HG03439 (cell line): ENCODE measurements around the gene SPOP.
"Not testable (repeated sequence)": the region's sequence is repeated elsewhere in the genome, so short reads cannot be mapped to it uniquely, and the experiment has no call there.

ENCODE experiments used
- ATAC-seq: cut with Tn5 transposase; IDR thresholded peaks from one replicate; pipeline ENCODE4 v1.9.1; 2021; ENCODE audit warnings: mild to moderate bottlenecking, moderate library complexity; ENCODE audit not compliant: unreplicated experiment

The SPOP gene

DNA sequence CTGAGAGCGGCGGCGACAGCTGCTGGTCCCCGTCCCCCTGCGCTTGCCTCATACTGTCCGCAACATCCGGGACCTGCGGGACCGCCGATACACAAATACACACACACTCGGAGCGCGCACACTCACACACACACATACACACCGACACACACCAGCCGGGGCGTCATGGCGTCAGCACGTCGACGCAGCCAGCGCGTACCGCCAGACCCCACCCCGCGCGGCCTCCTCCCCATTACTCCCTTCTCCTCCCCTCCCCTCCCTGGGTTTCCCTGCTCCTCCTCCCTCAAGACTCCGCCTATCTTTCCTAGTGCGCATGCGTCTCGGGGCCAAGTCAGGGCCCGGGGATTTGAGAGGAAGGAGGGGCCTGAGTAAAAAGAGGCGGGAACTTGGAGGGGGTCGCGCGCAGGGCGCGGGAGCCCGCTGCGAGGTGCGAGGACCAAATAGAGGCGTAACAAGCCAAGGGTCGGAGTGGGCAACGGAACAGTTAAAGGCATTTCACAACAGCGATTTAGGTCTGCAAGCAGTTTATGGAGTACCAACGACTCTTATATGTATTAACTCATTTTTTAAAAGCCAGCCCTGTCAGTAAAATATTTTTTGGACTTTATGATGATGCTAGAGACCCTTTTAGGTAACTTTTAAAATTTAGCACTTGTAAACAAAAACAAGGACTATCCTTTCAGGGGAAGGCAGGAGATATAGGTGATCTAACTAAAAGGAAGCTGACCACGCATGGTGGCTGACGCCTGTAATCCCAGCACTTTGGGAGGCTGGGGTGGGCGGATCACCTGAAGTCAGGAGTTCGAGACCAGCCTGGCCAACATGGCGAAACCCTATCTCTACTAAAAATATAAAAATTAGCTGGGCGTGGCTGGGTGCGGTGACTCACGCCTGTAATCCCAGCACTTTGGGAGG lies at the start of gene SPOP:
Gene SPOP (minus strand): TSS at position 165 of the 915 bp plus-strand sequence. CDS start 55,287 bp downstream, outside the sequence.
- ATAC-seq: peak; percentile 84

DNA sequence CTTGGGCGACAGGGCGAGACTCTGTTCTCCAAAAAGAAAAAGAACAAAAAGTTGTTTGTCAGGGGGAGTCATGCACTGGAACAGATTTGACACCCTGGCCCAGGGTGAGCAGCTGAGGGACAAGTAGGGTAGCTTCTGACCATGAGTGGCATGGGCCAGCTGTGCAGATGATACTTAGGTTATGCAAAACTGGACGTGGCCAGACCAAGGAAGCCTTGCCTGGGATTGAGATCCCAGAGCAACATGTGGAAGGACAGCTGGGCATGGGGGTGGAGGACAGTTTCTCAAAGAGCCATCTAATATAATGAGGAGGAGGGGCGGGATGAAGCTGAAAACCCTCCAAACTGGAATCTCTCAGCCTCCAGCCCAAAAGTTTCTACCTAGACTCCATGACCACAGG lies 49.5 kb upstream of the SPOP start:
- no peak for ATAC-seq

DNA sequence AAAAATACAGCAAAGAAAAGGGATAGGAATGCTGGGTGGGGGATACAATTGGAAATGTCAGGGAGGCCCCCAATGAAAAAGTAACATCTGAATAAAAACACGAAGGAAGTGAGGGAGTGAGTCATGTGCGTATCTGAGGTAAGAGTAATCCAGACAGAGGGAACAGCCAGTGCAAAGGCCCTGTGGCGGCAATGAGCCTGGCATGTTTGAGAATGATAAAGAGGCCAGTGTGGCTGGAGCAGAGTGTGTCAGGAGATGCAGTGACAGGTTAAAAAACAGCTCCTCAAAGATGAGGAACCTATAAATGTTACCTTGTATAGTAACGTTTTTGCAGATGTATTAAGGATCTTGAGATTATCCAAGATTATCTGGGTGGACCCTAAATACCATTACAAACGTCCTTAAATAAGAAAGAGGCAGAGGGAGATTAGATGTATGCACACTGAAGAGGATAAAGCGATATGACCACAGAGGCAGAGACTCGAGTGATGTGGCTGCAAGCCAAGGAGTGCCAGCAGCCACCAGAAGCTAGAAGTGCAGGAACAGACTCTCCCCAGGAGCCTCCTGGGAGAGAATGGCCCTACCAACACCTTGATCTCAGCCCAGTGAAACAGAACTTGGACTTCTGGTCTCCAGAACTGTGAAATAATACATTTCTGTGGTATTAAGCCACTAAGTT lies 47.7 kb upstream of the SPOP start:
- no peak for ATAC-seq

DNA sequence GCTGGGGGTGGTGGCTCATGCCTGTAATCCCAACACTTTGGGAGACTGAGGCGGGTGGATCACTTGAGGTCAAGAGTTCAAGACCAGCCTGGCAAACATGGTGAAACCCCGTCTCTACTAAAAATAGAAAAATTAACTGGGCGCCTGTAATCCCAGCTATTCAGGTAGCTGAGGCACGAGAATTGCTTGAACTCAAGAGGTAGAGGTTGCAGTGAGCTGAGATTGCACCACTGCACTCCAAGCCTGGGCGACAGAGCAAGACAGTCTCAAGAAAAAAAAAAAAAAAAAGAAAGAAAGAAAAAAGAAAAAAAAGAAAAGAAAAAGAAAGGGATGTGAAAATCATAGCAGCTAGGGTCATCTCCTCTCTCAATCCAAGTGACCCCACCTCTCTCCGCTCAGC lies 46.7 kb upstream of the SPOP start:
- not testable (repeated sequence) for ATAC-seq

DNA sequence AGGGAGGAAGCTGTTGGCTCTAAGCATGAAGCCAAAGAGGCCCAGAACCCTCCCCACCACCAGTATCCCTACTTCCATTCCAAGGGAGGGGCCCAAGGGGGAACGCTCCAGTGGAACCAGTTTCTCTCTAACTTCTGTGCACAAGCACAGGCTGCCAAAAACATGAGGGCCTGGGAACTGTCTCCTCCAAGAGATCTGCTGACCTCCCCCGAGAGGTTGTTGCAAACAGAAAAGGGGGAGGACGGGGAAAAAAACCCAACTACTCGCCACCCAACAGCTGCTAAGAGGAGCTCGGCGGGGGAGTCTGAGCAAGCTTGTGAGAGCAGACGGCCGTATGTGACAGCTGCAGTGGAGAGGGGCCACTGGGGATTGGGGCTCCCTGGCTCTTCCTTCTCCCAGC lies 45.5 kb upstream of the SPOP start:
- ATAC-seq: no peak

DNA sequence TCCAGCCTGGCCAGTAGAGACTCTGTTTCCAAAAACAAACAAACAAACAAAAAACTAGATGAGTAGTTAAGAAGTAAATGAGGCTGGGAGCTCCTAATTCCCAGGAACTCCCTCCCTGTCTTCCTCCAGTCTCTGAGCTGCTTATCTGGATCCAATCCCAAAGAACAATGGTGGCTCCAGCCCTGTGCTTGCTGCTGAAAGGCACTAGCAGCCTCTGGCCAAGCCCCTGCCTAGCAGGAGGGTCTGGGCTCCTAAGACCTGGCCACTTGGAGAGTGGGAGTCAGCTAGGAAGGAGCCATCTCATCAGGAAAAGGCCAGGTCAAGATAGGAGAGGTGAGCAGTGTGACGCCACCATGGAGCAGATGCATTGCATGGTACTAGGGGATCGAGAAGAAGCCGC lies 44.2 kb upstream of the SPOP start:
- no peak for ATAC-seq

DNA sequence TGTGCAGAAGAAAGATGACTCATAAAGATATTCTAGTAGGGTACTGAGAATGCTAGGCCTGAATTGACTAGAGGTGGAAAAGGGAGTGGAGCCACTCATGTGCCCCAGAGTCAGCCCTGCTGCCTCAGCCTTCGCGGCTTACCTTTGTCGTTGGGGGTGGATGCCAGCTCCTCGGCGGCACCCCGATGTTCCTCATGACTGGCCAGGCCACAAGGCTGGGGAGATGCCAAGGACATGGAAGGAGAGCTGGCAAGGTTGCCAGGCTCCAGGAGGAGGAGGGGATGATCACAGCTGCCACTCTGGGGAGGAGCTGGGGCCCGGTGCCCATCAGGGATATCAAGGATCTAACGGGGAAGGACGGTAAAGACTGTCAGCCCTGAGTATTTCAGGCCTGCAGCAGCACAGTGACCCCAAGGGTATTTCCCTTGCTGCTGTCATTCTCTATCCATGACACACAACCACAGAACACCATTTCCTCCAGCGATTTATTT lies 39.5 kb upstream of the SPOP start:
- ATAC-seq: no peak

DNA sequence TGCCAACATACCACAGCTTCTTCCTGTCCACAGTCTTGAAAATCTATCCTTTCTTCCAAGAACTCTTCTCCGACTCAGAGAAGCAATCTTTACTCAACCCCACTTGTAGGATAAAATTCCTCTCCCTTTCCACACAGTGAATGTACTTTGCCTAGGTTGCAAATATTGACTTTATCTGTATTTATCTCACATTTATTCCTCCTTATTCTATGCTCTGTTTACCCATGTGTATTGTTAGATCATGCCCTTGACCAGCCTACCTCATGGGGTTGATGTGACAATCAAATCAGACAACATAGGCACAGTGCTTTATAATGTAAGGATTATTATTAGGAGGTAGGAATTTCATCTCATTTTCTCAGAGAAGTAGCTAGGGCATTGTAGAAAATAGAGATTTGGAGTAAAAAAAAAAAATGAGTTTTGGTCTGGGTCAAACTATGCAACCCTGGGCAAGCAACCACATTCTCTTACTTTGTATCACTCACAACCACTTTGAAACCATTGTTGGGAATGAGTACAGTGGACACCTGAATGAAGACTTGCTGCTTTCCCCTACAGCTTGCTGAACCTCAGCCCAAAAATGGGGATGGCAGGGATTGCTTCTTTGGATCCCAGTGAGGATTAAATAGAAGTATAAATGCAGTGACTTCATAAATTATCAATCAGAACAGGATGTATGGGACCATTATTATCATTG lies 38.9 kb upstream of the SPOP start:
- no peak for ATAC-seq

DNA sequence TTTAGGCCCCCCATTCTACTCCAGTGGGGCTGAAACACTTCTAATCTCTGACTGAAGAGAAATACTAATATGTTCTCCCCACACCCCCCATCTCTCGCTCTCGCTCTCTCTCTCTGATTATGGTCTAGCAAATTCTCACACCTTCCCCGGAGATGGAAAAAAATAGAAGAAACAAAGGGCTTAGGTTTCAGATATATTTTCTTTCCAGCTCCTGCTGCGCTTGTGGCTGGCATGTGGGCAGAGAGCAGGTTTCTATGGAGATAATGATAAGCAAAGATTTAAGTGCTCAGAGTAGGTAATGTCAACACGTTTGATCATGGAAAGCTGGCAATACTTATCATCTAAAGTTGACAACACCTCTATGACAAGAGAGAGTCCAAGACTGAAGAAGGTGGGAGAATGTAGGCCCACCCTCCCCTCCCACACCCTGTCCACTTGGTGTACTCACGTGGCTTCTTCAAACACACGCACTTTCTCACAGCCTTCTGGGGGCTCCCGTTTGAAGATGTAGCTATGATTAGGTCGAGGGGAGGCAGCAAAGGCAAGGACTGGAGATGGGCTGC lies 37.9 kb upstream of the SPOP start:
- no peak for ATAC-seq

DNA sequence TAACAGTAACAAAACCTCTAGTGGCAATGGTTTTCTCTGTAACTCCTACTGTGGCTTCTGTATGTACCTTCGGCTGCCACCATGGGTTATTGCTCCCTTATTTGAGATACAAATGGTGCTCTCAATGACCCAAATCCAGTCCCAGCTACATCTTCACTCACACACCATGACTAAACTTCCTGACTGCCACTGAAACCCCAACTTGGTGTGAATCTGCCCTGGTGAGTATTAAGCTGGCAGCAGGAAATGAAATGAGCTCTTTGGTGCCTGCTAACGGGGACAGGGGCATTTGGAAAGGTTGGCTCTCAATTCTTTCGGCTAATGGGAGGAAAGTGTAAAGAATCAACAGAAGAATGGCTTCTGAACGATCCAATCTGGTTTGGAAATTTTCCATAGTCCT lies 37.3 kb upstream of the SPOP start:
- ATAC-seq: no peak

DNA sequence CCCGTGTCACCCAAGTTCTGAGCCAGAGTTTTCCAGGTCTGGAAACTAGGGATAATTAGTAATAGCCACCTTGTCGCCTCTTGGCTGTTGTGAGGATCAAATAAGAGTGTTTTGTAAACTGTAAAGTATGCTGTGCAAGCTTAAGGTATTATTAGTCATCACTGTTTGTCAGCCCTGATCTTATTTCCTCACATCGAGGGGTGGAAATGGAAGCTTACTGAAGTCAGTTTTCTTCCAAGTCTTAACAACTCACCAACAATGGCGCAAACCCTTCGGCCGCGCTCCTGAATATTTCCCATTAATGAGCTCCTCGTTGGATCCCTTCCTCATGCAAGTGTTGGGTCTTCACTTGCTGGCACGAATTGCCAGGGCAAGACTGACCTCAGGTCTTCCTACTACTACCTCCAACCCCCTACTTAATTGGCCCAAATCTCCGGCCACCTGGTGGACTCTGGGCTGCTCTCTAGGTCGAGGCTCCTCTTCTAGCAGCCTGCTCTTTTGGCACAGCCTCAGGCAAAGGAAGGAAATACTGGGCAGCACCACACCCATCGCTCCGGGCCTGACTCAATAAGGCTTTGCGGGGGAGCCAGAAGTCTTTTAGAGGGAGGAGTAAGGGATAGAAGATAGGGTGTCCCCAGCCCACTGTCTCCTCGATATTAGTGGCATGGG lies 30.8 kb upstream of the SPOP start:
- ATAC-seq: no peak

DNA sequence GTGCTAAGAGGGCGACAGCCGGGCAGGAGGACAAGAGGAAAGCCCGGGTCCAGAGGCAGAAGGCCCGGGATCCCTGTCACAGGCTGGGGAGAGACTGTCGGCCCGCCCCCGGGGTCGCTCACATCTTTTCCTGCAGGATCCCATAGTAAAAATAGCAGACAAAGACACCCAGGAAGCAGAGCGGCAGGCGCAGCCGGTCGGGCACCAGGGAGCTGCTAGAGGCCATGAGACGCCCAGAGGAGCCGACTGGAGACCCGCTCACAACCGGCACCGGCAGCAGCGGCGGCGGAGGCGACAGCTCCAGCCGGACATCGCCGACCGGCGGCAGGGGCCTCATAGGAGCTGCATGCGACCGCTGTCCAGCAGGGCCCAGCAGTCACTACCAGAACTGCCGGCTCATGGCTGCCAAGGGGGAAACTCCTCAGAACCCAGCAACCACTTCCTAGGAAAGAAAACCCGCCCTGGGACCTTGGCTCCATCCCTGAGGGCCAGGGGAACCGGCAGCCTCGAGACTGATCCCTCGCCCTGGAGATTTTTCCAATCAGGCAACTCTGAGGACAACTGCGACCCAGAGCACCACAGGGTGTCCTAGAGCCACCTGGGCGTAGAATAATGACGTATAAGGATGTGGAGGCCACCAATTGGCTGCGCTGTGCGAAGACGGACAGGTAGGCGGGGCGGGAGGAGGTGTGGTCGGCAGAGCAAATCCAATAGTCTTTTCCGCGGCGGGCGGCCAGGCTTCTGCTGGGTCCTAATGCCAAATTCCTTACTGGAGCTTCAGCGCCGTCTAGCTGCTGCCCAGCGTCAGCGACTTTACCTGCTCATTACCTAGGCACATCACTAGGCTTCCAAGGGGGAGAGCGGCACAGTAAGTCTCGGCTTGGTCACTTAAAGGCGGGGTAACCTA lies 30.0 kb upstream of the SPOP start, which contains the start of gene SLC35B1:
Gene SLC35B1 (minus strand): TSS at position 357 of the 907 bp plus-strand sequence. CDS start 131 bp downstream, at position 226.
- ATAC-seq: peak; percentile 93

DNA sequence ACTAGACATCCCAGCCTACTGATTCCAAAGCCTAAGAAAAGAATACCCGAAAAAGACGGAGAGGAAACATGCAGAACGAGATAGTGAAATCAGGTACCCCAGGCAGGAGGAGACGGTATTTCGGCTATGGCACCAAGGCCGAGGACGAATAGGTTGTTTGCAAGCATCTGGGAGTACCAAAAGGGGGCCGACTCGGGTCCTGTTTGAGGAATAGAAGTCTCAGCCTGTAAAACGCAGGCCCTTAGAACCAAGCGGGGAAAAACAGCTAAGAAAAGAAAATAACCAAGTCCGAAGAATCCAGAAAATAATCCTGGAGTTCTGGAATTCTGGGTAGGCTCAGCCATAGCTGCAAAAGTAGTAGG lies 29.3 kb upstream of the SPOP start:
- no peak for ATAC-seq

DNA sequence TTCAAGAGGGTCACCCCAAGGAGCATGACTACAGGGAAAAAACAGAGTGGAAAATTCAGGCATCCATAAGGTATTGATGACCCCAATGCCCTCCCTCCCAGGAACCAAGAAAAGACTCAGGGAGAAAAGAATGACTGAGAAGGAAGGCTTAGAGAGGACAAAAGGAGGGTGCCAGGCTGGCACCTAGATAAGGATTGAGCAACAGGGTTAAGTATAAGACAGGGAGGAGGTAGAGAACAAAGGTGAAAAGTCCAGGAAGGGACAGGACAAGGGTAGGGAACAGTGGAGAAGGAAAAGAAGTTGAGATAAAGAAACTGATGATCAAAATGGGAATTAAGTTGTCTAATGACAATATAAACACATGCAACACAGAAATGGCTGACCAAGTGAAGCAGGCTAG lies 27.4 kb upstream of the SPOP start:
- ATAC-seq: no peak

DNA sequence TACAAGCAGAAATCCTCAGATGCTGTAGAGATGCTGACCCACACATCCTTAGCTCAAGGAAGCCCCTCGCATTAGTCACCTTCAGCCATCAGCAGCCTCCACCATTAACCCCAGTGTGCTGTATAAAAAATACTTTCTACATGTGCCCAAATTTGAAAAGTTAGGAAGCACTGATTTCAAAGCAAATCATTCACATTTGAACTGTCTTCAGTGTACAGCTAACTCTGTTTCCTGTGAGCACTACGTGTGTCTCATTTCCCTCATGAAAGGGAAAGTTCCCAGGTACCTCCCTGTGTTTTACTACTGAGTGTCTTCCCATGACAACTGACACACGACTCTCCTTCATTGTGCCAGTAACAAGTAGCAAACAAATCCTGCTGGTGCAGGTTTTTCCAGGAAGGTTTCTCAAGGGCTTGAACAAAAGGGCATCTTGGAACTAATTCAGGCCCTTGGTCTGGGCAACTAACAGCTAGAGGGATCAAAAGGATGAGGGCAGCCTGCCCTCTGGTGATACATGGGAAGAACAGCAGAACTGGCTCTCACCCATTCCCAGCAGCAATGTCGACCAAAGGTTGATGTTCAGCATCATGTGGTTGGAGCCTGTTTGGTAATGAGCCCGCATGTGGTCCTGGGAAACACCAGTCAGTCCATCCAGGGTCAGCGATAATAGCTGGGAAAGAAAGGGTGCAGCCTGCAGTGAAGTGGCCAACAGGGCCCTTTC lies 25.8 kb upstream of the SPOP start:
- no peak for ATAC-seq

DNA sequence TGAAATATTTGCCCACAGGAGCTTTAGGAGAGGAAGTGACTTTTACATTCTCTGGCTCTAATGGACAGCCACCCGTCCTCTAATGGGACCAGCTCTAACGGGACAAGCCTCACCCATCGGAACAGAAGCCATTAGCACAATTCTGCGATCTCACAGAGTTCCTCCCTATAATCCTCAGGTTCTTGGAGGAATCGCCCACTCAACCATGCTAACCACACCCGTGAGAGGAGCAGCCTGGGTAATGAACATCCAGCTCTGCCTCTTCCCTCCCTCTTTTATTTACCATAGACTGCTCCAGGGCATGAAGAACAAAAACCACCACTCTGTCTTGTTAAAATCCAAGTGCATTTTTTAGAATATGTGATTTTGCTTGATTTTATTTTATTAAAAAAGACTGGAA lies 23.1 kb upstream of the SPOP start:
- ATAC-seq: no peak

DNA sequence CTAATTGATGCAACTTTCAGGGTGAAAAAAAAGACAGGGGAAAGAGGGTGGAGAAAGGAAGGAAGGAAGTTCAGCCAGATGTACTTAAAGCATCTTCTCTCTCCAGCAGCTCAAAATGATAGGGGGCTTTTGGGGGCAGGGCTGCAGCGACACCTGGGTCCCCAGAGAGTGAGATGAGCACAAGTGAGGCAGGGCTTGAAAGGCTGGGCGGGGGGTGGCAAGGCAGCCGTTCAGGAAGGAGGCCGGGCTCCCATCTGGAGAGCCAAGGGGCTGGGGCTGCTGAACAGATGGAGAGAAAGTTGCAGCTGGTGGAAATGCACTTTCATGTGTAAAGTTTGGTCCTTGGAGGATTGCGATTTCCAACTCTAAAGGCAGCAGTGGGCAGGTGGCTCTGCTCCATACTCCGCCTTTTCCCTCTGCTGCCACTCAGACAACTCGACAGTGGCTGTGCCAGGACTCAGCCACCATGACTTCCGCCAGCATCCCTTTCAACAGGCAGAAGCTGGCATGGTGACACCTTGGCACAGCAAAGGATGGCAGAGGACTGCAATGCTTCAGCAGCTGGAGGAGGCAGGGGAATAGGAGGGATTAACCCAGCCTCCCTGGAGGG lies 22.2 kb upstream of the SPOP start:
- ATAC-seq: no peak

DNA sequence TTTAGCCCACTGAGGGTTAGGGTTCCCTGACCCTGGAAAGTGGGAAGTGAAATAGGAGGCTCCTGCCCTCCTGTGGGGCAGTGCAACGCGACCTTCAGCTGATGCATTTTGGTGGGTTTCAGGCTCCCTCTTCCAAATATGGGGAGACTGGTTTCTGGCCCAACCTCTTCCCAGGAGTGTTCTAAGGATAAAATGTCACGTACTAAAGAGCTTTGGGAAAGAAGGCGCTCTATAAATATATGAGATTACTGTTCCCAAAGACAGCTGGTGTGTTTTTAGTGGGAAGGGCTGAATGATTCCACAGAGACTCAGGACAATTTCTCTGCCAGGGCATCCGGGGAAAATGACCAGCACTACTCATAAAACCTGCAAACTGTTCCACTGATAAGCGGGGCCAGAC lies 20.1 kb upstream of the SPOP start:
- no peak for ATAC-seq
